Fibroblast of lung (primary cell): Measurements from ENCODE around the gene GJB4. TPM values are rescaled to one million over a fixed set of nuclear protein-coding genes. Genes with fewer than 3 reads are reported as not detected.

Source experiments
- DNase-seq, 2 donors: peaks; one replicate each; pipeline versions ENCODE4 v3.0.0 to v3.0.0-alpha.2; 2010; ENCODE audit warnings: low read depth in 2 of 2
- H2AFZ ChIP-seq: 2 replicates; pipeline ENCODE4 v1.5.1; 2012; ENCODE audit warnings: low read length, control low read depth, inconsistent platforms
- H3K27ac ChIP-seq: 2 replicates; pipeline ENCODE4 v1.5.1; 2011; ENCODE audit warnings: low read length, control low read depth; ENCODE audit not compliant: insufficient read depth
- H3K27me3 ChIP-seq: 2 replicates; pipeline ENCODE4 v1.5.1; 2011; ENCODE audit warnings: mild to moderate bottlenecking, low read length; ENCODE audit not compliant: control insufficient read depth, insufficient read depth
- H3K36me3 ChIP-seq: 2 replicates; pipeline ENCODE4 v1.5.1; 2011; ENCODE audit warnings: low read length; ENCODE audit not compliant: control insufficient read depth, insufficient read depth
- H3K4me1 ChIP-seq: 2 replicates; pipeline ENCODE4 v1.5.1; 2011; ENCODE audit warnings: low read length; ENCODE audit not compliant: control insufficient read depth, insufficient read depth; ENCODE audit errors: extremely low read depth
- H3K4me2 ChIP-seq: 2 replicates; pipeline ENCODE4 v1.5.1; 2011; ENCODE audit warnings: low read length, control low read depth; ENCODE audit not compliant: insufficient read depth; ENCODE audit errors: extremely low read depth
- H3K4me3 ChIP-seq, 4 experiments: fragments of 200-600 bp in 1 of 4; sonication (generic) in 1 of 4; replicated peaks in 1 of 4; 2 replicates each; pipeline ENCODE4 v1.5.1; 2011 to 2016; ENCODE audit warnings: low read length in 4 of 4, low read depth in 3 of 4, mild to moderate bottlenecking in 3 of 4, control low read depth in 2 of 4, inconsistent platforms in 1 of 4, mixed read lengths in 1 of 4; ENCODE audit not compliant: insufficient read depth in 1 of 4; ENCODE audit errors: control extremely low read depth in 1 of 4
- H3K79me2 ChIP-seq: 2 replicates; pipeline ENCODE4 v1.5.1; 2012; ENCODE audit warnings: mild to moderate bottlenecking, low read length, inconsistent platforms; ENCODE audit not compliant: control insufficient read depth, insufficient read depth
- H3K9ac ChIP-seq: 2 replicates; pipeline ENCODE4 v1.5.1; 2011; ENCODE audit warnings: mild to moderate bottlenecking, low read length, control low read depth; ENCODE audit not compliant: insufficient read depth
- H3K9me3 ChIP-seq: 2 replicates; pipeline ENCODE4 v1.5.1; 2012; ENCODE audit warnings: low read depth, low read length; ENCODE audit not compliant: control insufficient read depth, insufficient read depth
- H4K20me1 ChIP-seq: 2 replicates; pipeline ENCODE4 v1.5.1; 2011; ENCODE audit warnings: low read length; ENCODE audit not compliant: control insufficient read depth, insufficient read depth; ENCODE audit errors: extremely low read depth
- CTCF ChIP-seq, 2 donors: IDR thresholded peaks in 1 of 2; conservative IDR thresholded peaks in 1 of 2; 1 replicate in 1 of 2; 2 replicates in 1 of 2; pipeline ENCODE4 v1.5.1; 2011 to 2012; ENCODE audit warnings: low read length in 2 of 2, control low read depth in 1 of 2, inconsistent platforms in 1 of 2, low read depth in 1 of 2, mild to moderate bottlenecking in 1 of 2
- EZH2 ChIP-seq: IDR thresholded peaks from 2 replicates; pipeline ENCODE4 v1.5.1; 2012; ENCODE audit warnings: low read length, control low read depth, mild to moderate bottlenecking; ENCODE audit errors: missing control alignments
- polyA plus RNA-seq, 2 donors: library from polyadenylated mRNA; depleted of rRNA in 1 of 2; stranded (reverse) in 1 of 2; unstranded in 1 of 2; fragments of >200 nt; gene quantifications; 2 replicates each; pipeline ENCODE4 v1.2.1, GENCODE V29; 2011 to 2012; ENCODE audit warnings: missing spikeins in 1 of 2
- total RNA-seq: library from RNA; depleted of rRNA; stranded (reverse); fragments of >200 nt; gene quantifications from 2 replicates; pipeline ENCODE4 v1.2.1, GENCODE V29; 2014

Gene GJB4
- total and polyA plus RNA-seq, 2 donors (not counting 1 experiment from before 2014, with no cell fraction given), result not detected

- Histone ChIP-seq H3K9me3 (no peaks in the 10 kb centered on the region), H3K27ac (no peak overlapping the region), H3K4me1 (peaks cover 2% of the 10 kb centered on the region), H4K20me1 (no peaks in the 10 kb centered on the region), H3K27me3 (peaks cover 22% of the 10 kb centered on the region), H3K79me2 (no peaks in the 10 kb centered on the region), H3K9ac (no peak overlapping the region), H3K36me3 (no peaks in the 10 kb centered on the region), H2AFZ (no peak overlapping the region), H3K4me2 (no peak overlapping the region), H3K4me3 (no peak overlapping the region)
- TF ChIP-seq EZH2, result no peak
- no peak for TF ChIP-seq CTCF (conservative IDR thresholded peaks at IDR 0.05 in 1 of 2, IDR thresholded peaks at IDR 0.05 in 1 of 2; ENCODE audit: low read depth in 1 of 2, low read length in 2 of 2)
- DNase-seq, result no peak
Measured at GRCh38 chr1:34792424-34792823, 32.9 kb downstream of the GJB4 start.

- DNase-seq, result no peak
- Histone ChIP-seq H3K79me2 (no peaks in the 10 kb centered on the region), H3K9me3 (no peaks in the 10 kb centered on the region), H3K4me1 (no peaks in the 10 kb centered on the region), H3K4me3 (no peak within 1 kb of the TSS), H3K27me3 (peaks cover 22% of the 10 kb centered on the region), H2AFZ (no peak within 1 kb of the TSS), H3K4me2 (no peak within 1 kb of the TSS), H3K27ac (no peak within 1 kb of the TSS), H3K9ac (no peak within 1 kb of the TSS), H3K36me3 (no peaks in the 10 kb centered on the region), H4K20me1 (no peaks in the 10 kb centered on the region)
- TF ChIP-seq EZH2, result peak; percentile 68
- TF ChIP-seq CTCF (conservative IDR thresholded peaks at IDR 0.05 in 1 of 2, IDR thresholded peaks at IDR 0.05 in 1 of 2; ENCODE audit: low read depth in 1 of 2, low read length in 2 of 2), result no peak
Measured at GRCh38 chr1:34792868-34793727, 33.6 kb downstream of the GJB4 start, which contains the start of gene GJA4. Gene GJA4 (plus strand): TSS chr1:34792999. CDS start chr1:34794214, 1,215 bp downstream.

- Histone ChIP-seq H3K9me3 (no peaks in the 10 kb centered on the region), H3K36me3 (no peaks in the 10 kb centered on the region), H3K27ac (no peak overlapping the region), H3K4me1 (no peaks in the 10 kb centered on the region), H3K9ac (no peak overlapping the region), H3K79me2 (no peaks in the 10 kb centered on the region), H2AFZ (no peak overlapping the region), H4K20me1 (no peaks in the 10 kb centered on the region), H3K4me3 (no peak overlapping the region), H3K27me3 (peaks cover 22% of the 10 kb centered on the region), H3K4me2 (no peak overlapping the region)
- TF ChIP-seq CTCF (conservative IDR thresholded peaks at IDR 0.05 in 1 of 2, IDR thresholded peaks at IDR 0.05 in 1 of 2; ENCODE audit: low read depth in 1 of 2, low read length in 2 of 2), result no peak
- no peak for TF ChIP-seq EZH2
- no peak for DNase-seq
Measured at GRCh38 chr1:34794001-34794789, 34.7 kb downstream of the GJB4 start.
